ENCODE results near the gene TGFBR1.

The TGFBR1 gene
- 52.9 to 66.1 (median 53.6) reads per million in 3 experiments for total RNA-seq

- DNase-seq: peak; percentile 92
Measured at GRCh38 chr9:99104459-99105151, at the start of gene TGFBR1. Gene TGFBR1 (plus strand): TSS chr9:99105113. CDS start chr9:99105206, 93 bp downstream.

GRCh38 chr9:99055384-99055783, 49.5 kb upstream of the TGFBR1 start:
- no peak for DNase-seq

- no peak for DNase-seq
Measured at GRCh38 chr9:99056186-99056585, 48.7 kb upstream of the TGFBR1 start.

GRCh38 chr9:99056886-99057664, 47.8 kb upstream of the TGFBR1 start:
- DNase-seq: peak; percentile 26

- peak; percentile 80 for DNase-seq
Measured at GRCh38 chr9:99057665-99058625, 47.0 kb upstream of the TGFBR1 start.

GRCh38 chr9:99058964-99059921, 45.7 kb upstream of the TGFBR1 start:
- peak; percentile 18 for DNase-seq

GRCh38 chr9:99060621-99061020, 44.3 kb upstream of the TGFBR1 start:
- DNase-seq: no peak

GRCh38 chr9:99062549-99062948, 42.4 kb upstream of the TGFBR1 start:
- DNase-seq: no peak

- DNase-seq: no peak
Measured at GRCh38 chr9:99063522-99063921, 41.4 kb upstream of the TGFBR1 start.

- no peak for DNase-seq
Measured at GRCh38 chr9:99066571-99066970, 38.3 kb upstream of the TGFBR1 start.

- DNase-seq: no peak
Measured at GRCh38 chr9:99069075-99069474, 35.8 kb upstream of the TGFBR1 start.

GRCh38 chr9:99069546-99069945, 35.4 kb upstream of the TGFBR1 start:
- no peak for DNase-seq

- DNase-seq: no peak
Measured at GRCh38 chr9:99070681-99071080, 34.2 kb upstream of the TGFBR1 start.

GRCh38 chr9:99071313-99072039, 33.4 kb upstream of the TGFBR1 start:
- DNase-seq: no peak

- DNase-seq: no peak
Measured at GRCh38 chr9:99072040-99072394, 32.9 kb upstream of the TGFBR1 start.

- no peak for DNase-seq
Measured at GRCh38 chr9:99073347-99073746, 31.6 kb upstream of the TGFBR1 start.

- DNase-seq: no peak
Measured at GRCh38 chr9:99073985-99074901, 30.7 kb upstream of the TGFBR1 start.

GRCh38 chr9:99074902-99075245, 30.0 kb upstream of the TGFBR1 start:
- DNase-seq: no peak

- no peak for DNase-seq
Measured at GRCh38 chr9:99075246-99075912, 29.5 kb upstream of the TGFBR1 start.

- no peak for DNase-seq
Measured at GRCh38 chr9:99076030-99076429, 28.9 kb upstream of the TGFBR1 start.

Data from central memory CD4-positive, alpha-beta T cell (primary cell).